HTR-8/SVneo (cell line): ENCODE results near the gene SLC25A42.
"Not testable (repeated sequence)": the region's sequence is repeated elsewhere in the genome, so short reads cannot be mapped to it uniquely, and the experiment has no call there.

ENCODE experiments used
- DNase-seq: peaks from one replicate; pipeline ENCODE4 v3.0.0; 2011; ENCODE audit warnings: low spot score, mixed read lengths; ENCODE audit not compliant: insufficient read length
- FAIRE-seq: peaks from 2 replicates; lab custom pipeline; 2011; peaks lifted over from hg19 to GRCh38; lab: Jason Lieb, UNC

SLC25A42 gene, protein sequence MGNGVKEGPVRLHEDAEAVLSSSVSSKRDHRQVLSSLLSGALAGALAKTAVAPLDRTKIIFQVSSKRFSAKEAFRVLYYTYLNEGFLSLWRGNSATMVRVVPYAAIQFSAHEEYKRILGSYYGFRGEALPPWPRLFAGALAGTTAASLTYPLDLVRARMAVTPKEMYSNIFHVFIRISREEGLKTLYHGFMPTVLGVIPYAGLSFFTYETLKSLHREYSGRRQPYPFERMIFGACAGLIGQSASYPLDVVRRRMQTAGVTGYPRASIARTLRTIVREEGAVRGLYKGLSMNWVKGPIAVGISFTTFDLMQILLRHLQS

DNA sequence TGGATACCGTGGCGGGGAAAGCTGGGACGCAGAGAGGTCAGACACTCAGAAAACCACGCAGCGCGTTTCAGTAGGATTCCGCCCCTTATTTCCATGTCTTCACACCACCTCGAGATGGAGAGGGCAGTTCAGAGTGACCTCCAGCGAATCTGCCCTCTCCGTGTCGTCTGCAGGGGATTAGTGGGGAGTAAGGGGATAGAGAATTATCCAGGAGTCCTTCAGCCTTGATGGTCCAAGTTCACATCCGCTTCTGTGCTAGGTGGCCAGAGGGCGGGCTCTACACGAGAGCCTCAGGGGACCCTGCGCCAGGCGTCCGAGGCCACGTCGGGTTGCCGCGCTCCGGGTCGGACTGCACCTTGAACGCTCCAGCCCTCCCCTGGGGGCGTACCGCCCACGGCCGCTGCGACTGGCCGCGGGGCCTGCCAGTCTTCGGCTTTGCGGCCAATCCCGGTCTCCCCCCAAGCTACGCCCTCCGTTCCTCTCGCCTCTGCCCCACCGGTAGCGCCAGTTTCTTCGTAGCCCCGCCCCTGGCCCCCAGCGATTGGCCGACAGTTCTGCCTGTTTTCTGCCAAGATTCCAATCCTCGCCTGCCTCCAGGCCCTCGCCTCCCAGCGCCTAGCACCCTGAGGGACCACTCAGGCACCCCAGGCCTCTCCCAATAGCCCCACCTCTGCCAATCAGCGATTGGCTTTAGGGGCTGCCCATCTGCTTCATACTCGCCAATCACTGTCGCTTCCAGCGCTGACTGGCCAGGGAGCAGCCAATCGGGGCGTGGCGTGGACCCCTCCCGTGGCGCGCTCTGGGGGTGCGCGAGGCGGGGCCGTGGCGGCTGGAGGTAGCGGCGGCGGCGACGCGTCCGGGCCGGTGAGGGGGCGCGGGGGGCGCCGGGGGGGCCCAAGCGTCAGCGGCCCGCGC lies at the start of gene SLC25A42:
SLC25A42 (plus strand) TSS at position 812 of the 915 bp plus-strand sequence. CDS start 32,131 bp downstream, outside the sequence.
- DNase-seq (peak; percentile 100), FAIRE-seq (peak; percentile 95)

DNA sequence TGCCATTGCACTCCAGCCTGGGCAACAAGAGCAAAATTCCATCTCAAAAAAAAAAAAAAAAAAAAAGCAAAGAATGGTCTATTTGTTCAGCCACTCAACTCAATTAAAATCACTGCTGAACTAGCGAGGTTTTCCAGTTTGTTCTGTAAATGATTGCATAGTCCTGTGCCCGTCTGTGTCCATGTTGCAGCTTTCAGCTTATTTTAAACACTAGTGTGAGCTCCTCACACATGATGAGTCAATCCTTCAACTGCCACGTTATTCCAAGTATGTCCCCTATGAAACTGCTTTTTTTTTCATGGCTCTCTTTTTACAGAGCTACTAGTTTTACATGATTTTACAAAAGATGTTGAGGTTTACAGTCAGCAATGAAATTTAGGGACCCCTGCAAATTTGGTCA lies 42.7 kb upstream of the SLC25A42 start:
- FAIRE-seq (no peak), DNase-seq (no peak)

DNA sequence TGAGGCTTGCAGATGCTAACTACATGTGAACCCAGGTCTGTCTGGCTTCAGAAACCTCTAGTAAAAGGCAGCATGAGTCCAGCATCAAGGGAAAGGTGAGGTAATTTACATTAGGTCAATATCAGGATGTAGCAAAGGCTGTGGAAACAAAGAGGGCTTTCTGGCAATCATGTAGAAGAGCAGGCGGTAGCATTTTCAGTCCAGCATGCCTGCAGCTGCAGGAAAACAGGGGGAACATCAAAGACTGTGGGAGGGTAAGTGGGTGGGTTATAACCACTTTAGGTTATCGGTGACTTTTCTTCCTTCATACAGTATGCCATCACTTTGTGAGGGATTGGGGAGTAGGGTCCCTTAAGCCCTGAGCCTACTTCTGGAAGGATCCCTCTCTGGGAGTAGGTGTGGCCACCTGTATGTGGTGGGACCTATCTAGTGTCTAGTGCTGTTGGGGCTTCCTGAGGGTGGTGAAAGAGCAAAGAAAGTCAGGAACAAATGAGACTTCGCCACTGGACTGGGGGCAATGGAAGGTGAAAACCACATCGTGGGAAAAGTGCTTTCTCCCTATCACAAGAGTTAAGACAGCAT lies 41.3 kb upstream of the SLC25A42 start:
- FAIRE-seq (no peak), DNase-seq (no peak)

DNA sequence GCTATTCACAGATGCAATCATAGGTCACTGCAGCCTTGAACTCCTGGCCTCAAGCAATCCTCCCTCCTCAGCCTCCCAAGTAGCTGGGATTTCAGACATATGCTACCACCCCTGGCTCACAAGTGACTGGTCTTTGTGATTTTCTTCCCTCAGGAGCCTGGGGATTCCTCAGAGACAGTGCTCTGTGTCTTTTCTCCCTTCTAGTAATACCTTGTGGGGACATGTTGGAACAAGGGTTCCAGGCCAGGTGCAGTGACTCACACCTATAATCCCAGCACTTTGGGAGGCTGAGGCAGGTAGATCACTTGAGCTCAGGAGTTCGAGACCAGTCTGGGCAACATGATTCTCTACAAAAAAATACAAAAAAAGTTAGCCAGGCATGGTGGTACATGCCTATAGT lies 40.4 kb upstream of the SLC25A42 start:
- DNase-seq = not testable (repeated sequence)

DNA sequence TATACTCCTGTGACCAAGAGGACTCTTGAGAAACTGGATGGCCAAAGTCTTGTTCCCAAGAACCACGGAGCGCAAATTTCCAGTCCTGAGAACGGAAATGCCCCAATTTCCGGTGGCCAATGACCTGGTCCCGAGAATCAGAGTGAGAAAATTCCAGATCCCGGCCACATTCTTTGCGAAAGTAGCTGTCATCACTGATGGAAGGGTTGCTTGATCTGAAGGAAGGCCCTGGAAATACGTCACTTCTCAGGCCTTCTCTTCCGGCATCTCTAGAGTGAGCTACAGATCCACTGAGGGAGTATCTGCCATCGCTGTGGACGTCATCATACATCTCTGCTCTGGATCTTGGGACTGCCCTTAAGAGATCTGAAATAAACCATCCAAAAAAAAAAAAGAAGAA lies 37.9 kb upstream of the SLC25A42 start:
- no peak for DNase-seq
- no peak for FAIRE-seq

More for the DNA sequence above, 40.4 kb upstream of the SLC25A42 start:
- not testable (repeated sequence) for FAIRE-seq

DNA sequence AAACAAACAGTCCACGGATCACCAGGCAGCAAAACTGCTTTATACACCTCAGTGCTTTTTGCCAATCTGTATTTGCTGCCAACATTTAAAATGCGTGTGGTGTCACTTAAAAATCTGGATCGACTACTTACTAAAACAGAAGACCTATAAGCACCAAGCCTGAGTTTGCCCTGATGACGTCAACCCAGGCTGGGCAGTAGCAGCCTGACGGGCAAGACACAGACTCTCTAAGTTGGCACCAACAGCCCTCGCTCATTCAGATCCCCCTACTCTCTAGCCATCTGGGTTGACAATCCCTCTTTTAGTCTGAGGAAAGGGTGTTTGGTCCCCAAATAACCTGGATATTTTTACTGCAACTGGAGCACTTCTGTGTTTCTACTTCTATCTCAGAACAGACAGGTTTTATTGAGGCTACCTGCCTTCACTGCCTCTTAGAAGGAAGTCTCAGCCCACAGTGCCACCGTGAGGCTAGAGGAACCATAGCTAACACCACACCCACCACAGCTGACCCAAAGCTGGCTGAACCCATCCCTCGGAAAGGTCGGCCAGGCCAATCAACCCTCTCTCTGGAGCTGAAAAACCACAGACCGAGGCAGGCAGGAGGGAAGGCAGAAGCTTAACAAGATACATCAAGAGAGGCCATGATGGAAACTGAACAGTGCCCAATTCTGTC lies 37.4 kb upstream of the SLC25A42 start:
- FAIRE-seq = no peak
- DNase-seq = no peak

DNA sequence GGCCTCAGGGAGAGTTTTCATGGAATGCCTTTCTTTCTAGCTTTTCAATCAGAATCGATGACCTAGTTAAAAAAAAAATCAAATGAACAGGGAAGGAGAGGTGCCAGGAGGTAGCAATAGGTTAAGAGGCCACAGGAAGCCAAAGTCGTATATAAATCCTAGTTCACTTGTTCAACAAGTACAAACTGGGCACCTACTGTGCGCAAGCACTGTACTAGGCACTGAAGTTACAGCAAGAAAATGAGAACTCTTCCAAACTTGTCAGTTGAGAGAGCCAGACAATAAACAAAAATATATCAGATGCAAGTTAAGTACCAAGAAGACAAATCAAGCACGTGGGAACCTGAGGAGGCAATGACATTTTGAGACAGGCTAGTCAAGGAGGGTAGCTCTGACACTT lies 36.6 kb upstream of the SLC25A42 start:
- FAIRE-seq (no peak), DNase-seq (no peak)

DNA sequence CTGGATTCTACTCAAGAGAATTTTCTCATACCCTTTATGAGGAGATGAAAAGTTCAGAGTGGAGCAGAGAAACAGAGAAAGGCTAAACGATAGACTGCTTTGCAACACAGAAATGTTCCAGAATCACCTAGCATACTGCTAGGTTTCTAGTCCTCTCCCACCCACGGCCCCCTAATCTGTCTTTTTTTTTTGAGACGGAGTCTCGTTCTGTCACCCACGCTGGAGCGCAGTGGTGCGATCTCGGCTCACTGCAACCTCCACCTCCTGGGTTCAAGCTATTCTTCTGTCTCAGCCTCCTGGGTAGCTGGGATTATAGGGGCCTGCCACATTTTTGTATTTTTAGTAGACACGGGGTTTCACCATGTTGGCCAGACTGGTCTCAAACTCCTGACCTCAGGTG lies 35.3 kb upstream of the SLC25A42 start:
- no peak for DNase-seq
- no peak for FAIRE-seq

DNA sequence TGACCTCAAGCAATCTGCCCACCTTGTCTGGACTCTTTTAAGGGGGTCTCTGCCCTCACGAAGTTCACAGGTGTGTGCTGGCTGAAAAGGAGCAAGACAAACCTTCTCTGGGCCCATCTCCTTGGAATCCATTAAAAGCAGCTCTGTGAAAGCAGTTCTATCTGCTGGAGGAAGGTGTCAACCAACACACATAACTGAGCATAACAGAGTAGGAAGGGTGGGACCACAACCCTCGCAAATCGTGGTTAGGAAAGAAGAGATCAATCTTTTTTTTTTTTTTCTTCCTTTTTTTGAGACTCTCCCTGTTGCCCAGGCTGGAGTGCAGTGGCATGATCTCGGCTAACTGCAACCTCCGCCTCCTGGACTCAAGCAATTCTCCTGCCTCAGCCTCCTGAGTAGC lies 31.9 kb upstream of the SLC25A42 start:
- DNase-seq (no peak), FAIRE-seq (no peak)

DNA sequence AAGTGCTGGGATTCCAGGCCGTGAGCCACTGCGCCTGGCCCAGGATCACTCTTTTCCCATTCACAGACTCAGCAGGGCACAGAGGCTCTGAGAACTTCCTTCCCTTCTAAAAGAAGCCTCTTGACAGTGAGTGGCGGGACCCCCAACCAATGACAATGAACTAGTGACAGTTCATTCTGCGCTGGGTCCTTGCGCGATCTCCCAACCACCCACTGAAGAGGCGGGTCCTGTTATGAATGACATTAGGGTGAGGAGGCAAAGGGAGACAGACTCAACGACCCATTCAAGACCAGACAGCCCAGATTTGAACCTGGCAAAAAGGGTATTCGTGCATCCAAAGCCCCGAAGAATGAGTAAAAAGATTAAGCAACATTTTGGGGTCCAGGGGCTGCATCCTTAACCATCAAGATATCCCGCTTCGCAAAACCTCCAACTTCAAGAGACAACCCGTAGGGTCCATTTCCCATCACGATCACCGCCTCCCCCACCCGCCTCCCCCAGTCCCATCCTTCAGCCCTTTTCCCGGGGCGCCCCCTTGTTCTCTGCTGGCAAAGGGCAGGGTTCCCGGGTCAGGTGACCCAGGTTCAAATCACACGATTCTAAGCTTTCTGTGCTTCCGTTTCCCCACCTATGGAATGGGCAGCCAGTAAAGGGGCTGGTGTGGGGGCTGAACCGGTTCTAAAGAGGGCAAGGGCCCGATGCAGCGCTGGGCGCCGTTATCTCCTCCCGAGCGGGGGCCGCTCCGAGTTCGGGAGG lies 31.2 kb upstream of the SLC25A42 start:
- DNase-seq (peak; percentile 98), FAIRE-seq (no peak)

DNA sequence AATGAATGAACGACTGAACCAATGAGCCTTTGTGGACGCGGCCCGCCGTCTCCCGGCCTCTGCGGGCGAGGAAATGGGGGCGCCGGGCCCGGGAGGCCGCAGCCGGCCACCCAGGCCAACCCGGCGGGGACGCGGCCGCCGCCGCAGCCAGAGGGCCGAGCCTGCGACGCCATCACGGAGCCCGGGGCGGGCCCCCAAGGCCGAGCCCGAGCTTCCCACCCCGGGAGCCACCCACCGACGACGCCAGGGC lies 30.7 kb upstream of the SLC25A42 start:
- DNase-seq (no peak), FAIRE-seq (no peak)

DNA sequence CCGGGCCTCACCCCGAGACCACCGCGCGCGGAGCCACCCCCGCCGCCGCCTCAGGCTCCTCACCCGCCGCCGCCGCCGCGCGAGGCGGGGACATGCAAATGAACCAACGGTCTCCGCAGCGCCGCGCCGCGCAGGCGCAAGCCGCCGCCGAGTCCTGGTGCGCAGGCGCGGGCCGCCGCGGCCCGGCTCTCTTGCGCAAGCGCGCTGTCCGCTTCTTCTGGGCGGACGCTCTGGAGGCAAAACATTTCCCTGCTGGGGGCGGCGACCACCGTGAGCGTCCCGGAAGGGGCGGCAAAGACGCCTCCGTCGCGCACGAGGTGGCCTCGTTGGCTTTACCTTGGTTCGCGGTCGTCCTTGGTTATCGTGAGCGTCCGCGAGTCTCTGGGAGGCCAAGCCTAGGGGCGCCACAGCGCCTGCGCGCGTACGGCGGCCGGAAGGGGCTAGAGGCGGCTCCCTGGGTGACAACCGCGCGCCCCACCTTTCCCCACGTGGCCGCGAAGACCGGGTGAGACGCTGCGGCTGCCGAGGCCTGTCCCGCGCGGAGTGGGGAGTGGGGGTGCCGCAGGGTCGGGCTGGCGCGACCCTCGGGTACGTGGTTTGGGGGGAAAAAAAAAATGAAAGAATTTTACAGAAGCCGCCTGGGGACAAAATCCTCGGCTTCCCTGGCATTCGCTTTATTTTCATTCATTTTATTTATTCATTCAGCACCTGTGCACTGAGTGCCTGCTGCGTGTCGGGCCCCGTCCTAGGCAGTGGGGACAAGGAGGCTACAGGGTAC lies 30.2 kb upstream of the SLC25A42 start, which contains the start of the genes ARMC6 and SUGP2:
ARMC6 (plus strand) TSS at position 178 of the 778 bp plus-strand sequence. CDS start 607 bp downstream, outside the sequence.
SUGP2 (minus strand) TSS at position 92 of the 778 bp plus-strand sequence. CDS start 2,446 bp downstream, outside the sequence.
- DNase-seq = peak; percentile 98
- peak; percentile 57 for FAIRE-seq

DNA sequence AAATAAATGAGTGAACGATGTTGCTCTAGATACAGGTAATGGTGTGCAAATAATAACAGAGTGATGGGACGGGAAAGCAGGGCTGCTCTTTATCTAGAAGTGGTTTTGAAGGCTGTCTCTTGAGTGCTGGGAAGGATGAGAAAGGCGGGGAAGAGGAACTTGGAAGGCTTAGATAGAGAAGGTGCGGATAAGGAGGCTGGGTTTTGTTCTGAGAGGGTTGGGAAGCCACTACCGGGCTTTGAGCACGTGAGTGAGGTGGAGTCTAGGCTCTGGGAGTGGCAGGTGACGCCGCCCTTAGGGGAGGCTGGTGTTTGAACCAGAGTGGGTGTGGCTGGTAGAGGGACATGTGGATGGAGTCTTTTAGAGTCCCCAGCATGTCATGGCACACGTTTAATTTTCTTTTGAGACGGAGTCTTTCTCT lies 29.6 kb upstream of the SLC25A42 start:
- FAIRE-seq (no peak), DNase-seq (peak; percentile 73)

DNA sequence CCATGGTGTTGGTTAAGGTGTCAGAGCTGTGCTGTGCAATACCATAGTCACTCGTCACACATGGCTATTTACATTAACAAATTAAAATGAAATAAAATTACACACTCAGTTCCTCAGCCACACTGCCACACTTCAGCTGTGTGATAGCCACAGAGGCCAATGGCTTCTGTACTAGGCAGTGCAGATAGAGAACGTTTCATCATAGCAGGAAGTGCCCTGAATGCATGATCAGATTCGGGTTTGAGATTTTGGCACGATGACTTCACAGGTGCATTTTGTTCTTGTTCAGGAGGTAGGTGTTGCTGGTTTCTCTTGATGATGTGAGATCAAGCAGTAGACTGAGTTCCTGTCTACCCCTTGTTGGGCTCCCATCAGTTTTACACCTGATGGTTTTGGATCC lies 23.9 kb upstream of the SLC25A42 start:
- FAIRE-seq (no peak), DNase-seq (no peak)

DNA sequence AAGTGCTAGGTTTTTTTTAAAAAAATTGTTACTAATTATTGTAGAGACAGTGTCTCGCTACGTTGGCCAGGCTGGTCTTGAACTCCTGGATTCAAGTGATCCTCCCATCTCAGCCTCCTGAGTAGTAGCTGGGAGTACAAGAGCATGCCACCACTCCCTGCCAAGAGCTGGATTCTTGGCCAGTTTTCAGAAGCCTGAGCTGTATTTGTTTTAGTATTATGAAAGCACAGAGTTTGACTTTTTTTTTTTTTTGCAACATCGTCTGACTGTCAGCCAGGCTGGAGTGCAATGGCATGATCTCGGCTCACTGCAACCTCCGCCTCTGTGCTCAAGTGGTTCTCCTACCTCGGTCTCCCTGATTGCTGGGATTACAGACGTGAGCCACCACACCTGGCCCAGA lies 23.4 kb upstream of the SLC25A42 start:
- FAIRE-seq = no peak
- DNase-seq = no peak

DNA sequence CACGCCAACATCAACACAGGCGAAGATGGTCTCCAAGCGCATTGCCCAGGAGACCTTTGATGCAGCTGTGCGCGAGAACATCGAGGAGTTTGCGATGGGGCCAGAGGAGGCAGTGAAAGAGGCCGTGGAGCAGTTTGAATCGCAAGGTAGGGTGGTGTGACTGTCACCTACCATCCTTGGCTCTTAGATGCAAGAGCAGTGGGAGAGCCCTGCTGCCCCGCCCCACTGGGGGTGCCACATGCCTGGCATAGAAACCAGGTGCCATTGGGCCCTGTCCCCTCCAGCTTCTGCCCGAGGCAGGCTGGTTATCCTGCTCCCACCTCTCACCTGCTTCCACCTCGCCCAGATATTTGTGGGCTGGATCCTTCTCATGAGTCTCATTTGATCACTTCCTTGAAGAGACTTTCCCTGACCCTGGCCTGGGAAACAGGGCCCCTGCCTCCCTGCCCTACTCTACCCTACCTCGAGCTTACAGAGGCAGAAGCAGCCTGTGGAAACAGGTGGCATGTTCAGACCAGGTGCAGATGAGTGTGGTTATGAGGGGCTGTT lies 21.0 kb upstream of the SLC25A42 start:
- DNase-seq (no peak), FAIRE-seq (no peak)

DNA sequence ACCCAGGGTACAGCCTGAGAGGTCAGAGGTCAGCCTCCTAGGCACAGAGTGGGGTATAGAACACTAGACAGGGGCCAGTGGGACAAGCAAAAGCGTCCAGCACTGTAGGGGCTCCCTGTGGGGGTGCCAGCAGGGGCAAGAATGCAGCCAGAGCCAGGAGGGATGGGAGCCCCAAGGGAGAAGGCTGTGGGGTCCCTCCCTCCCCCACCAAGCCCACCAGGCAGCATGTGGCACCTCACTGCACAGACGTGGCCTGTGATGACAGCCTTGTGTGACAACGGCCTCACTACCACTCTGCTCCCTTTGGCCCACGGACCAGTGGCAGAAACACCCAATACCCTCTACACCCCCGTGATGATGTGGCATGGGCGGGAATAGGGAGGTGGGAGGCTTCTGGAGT lies 20.3 kb upstream of the SLC25A42 start:
- DNase-seq = no peak
- FAIRE-seq = no peak

DNA sequence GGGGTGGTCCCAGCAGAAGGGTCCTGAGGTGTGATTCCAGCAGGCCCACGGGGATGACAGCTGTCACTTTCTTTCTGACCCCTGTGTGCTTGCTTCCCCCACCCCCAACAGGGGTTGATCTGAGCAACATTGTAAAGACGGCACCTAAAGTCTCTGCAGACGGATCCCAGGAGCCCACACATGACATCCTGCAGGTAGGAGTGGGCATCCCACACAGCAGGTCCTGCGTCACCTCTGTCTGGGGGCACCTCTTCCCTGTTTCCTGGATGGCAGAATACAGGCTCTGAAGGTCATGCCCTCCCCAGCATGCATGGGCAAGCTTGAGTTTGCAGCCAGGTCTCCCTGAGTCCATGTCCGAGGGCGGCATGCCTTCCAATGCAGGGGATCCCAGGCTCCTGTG lies 19.9 kb upstream of the SLC25A42 start:
- DNase-seq = no peak
- FAIRE-seq = no peak

DNA sequence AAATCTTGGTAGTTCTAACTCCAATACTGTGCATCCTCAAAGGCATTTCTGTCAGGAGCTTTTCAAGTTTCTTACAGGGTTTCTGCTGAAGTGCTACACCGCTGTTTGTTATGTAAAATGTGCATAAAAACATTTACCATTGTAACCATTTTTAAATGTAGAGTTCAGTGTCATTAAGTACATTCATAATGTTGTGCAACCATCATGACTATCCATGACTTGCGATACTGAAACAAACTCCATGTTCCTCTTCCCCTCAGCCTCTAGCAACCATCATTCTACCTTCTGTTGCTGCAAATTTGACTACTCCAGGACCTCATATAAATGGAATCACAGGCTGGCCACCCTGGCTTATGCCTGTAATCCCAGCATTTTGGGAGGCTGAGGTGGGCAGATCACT lies 14.4 kb upstream of the SLC25A42 start:
- no peak for DNase-seq
- no peak for FAIRE-seq
